OCI-LY1 (cell line): Measurements from ENCODE around the gene CALHM5.

ENCODE experiments used
- EZH2 ChIP-seq: fragments of 200-600 bp; sonication (generic), shearing (Covaris generic); IDR thresholded peaks from 2 replicates; pipeline ENCODE4 v1.8.0; 2017; ENCODE audit warnings: borderline replicate concordance, mixed run types, mild to moderate bottlenecking, antibody characterized with exemption, low read length, moderate library complexity, mixed read lengths
- TF ChIP-seq, protein P1 (sequence below): fragments of 200-600 bp; sonication (generic), shearing (Covaris generic); IDR thresholded peaks from 2 replicates; pipeline ENCODE4 v1.5.1; 2017; ENCODE audit warnings: mild to moderate bottlenecking, antibody characterized with exemption, low read length, moderate library complexity, mixed read lengths

DNA sequence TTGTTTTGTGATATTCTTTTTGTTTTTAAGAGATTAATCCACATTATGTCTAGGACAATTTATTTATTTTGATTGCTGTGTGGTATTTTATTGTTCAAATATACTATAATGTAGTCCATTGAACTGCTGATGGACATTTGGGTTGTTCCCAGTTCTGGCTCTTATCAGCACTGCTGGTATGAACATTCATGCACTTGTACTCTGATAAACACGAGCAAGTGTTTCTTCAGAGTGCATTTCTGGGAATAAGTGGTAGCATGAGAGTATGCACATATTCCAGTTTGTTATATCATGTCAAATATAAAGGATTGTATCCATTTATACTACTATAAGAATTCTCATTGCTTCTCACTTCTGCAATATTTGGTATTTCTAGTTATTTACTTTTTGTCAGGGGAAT, 43.1 kb upstream of the CALHM5 start:
- TF ChIP-seq, protein P1, sequence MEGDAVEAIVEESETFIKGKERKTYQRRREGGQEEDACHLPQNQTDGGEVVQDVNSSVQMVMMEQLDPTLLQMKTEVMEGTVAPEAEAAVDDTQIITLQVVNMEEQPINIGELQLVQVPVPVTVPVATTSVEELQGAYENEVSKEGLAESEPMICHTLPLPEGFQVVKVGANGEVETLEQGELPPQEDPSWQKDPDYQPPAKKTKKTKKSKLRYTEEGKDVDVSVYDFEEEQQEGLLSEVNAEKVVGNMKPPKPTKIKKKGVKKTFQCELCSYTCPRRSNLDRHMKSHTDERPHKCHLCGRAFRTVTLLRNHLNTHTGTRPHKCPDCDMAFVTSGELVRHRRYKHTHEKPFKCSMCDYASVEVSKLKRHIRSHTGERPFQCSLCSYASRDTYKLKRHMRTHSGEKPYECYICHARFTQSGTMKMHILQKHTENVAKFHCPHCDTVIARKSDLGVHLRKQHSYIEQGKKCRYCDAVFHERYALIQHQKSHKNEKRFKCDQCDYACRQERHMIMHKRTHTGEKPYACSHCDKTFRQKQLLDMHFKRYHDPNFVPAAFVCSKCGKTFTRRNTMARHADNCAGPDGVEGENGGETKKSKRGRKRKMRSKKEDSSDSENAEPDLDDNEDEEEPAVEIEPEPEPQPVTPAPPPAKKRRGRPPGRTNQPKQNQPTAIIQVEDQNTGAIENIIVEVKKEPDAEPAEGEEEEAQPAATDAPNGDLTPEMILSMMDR: no peak
- TF ChIP-seq EZH2: no peak
